ENCODE results near the gene KIF2C. TPM values are rescaled to one million over a fixed set of nuclear protein-coding genes. Genes with fewer than 3 reads are reported as not detected.

Gene KIF2C
- total and polyA plus RNA-seq, 2 experiments from 2014 or later: 5.8 to 6.7 TPM

DNA sequence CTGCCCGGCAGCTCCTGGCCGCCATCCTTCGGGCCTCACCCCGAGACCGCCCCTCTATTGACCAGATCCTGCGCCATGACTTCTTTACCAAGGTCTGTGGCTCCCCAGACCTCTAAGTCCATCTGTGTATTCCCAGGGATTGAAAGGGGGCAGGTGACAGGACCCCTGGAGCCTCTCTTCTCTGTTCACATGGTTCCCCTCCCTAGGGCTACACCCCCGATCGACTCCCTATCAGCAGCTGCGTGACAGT, 63.4 kb downstream of the KIF2C start:
- Histone ChIP-seq H3K4me2 (no peak overlapping the region), H2AFZ (no peak overlapping the region), H3K4me1 (ENCODE audit: insufficient read depth) (peaks cover 14% of the 10 kb centered on the region), H3K4me3 (no peak overlapping the region), H3K9me2 (replicated peaks; ENCODE audit: insufficient read depth) (no peaks in the 10 kb centered on the region), H3K27ac (no peak overlapping the region), H3K9me3 (ENCODE audit: low read depth) (no peaks in the 10 kb centered on the region), H3K27me3 (no peaks in the 10 kb centered on the region), H3K79me2 (peaks cover 10% of the 10 kb centered on the region), H4K20me1 (ENCODE audit: insufficient read depth, poor library complexity, severe bottlenecking) (no peaks in the 10 kb centered on the region), H3K36me3 (replicated peaks; ENCODE audit: insufficient read depth, low read depth) (no peaks in the 10 kb centered on the region)
- WGBS (ENCODE audit: low lambda C conversion rate, missing lambda C conversion rate): 94% methylated on average over 9 of the region's 9 CpGs
- no peak for DNase-seq (ENCODE audit: low spot score)
- TF ChIP-seq EZH2 (IDR thresholded peaks at IDR 0.05; ENCODE audit: borderline replicate concordance) (no peak), EZH2phosphoT487 (IDR thresholded peaks at IDR 0.05; ENCODE audit: low read depth, severe bottlenecking, unreplicated experiment) (no peak)
- TF ChIP-seq, protein P1, sequence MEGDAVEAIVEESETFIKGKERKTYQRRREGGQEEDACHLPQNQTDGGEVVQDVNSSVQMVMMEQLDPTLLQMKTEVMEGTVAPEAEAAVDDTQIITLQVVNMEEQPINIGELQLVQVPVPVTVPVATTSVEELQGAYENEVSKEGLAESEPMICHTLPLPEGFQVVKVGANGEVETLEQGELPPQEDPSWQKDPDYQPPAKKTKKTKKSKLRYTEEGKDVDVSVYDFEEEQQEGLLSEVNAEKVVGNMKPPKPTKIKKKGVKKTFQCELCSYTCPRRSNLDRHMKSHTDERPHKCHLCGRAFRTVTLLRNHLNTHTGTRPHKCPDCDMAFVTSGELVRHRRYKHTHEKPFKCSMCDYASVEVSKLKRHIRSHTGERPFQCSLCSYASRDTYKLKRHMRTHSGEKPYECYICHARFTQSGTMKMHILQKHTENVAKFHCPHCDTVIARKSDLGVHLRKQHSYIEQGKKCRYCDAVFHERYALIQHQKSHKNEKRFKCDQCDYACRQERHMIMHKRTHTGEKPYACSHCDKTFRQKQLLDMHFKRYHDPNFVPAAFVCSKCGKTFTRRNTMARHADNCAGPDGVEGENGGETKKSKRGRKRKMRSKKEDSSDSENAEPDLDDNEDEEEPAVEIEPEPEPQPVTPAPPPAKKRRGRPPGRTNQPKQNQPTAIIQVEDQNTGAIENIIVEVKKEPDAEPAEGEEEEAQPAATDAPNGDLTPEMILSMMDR (IDR thresholded peaks at IDR 0.05; ENCODE audit: poor library complexity): no peak

DNA sequence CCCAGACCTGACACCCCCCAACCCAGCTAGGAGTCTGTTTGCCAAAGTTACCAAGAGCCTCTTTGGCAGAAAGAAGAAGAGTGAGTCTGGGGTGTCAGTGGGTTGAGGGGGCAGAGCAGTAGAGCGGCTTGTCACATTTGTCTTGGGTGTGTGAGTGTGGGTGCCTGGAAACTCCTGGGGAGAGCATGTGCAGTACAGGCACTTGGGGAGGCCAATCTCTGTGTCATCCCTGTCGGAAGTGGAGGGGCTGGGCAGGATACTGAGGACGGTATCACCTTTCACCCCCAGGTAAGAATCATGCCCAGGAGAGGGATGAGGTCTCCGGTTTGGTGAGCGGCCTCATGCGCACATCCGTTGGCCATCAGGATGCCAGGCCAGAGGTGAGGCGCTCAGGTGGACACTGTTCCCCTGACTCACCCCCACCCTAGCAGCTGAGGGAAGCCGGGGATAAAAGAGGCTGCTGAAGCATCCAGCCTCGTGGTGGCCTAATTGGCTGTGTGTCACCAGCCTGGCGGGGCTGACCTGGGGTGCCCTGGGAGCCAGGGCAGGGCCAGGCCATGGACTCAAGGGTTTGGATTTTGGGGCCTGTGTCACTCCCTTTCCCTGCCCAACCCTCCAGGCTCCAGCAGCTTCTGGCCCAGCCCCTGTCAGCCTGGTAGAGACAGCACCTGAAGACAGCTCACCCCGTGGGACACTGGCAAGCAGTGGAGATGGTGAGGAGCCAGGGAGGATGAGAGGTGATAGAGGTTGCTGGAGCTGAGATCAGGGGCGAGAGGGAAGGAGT, 63.9 kb downstream of the KIF2C start:
- Histone ChIP-seq H3K27ac (no peak overlapping the region), H3K36me3 (replicated peaks; ENCODE audit: insufficient read depth, low read depth) (no peaks in the 10 kb centered on the region), H3K27me3 (no peaks in the 10 kb centered on the region), H3K9me2 (replicated peaks; ENCODE audit: insufficient read depth) (no peaks in the 10 kb centered on the region), H3K4me2 (no peak overlapping the region), H4K20me1 (ENCODE audit: insufficient read depth, poor library complexity, severe bottlenecking) (no peaks in the 10 kb centered on the region), H3K9me3 (ENCODE audit: low read depth) (no peaks in the 10 kb centered on the region), H3K79me2 (peaks cover 10% of the 10 kb centered on the region), H2AFZ (no peak overlapping the region), H3K4me1 (ENCODE audit: insufficient read depth) (peaks cover 20% of the 10 kb centered on the region), H3K4me3 (no peak overlapping the region)
- WGBS (ENCODE audit: low lambda C conversion rate, missing lambda C conversion rate): 93% methylated on average over 13 of the region's 13 CpGs
- DNase-seq (ENCODE audit: low spot score): no peak
- no peak for TF ChIP-seq EZH2phosphoT487 (IDR thresholded peaks at IDR 0.05; ENCODE audit: low read depth, severe bottlenecking, unreplicated experiment)
- TF ChIP-seq, protein P1 (IDR thresholded peaks at IDR 0.05; ENCODE audit: poor library complexity): no peak

DNA sequence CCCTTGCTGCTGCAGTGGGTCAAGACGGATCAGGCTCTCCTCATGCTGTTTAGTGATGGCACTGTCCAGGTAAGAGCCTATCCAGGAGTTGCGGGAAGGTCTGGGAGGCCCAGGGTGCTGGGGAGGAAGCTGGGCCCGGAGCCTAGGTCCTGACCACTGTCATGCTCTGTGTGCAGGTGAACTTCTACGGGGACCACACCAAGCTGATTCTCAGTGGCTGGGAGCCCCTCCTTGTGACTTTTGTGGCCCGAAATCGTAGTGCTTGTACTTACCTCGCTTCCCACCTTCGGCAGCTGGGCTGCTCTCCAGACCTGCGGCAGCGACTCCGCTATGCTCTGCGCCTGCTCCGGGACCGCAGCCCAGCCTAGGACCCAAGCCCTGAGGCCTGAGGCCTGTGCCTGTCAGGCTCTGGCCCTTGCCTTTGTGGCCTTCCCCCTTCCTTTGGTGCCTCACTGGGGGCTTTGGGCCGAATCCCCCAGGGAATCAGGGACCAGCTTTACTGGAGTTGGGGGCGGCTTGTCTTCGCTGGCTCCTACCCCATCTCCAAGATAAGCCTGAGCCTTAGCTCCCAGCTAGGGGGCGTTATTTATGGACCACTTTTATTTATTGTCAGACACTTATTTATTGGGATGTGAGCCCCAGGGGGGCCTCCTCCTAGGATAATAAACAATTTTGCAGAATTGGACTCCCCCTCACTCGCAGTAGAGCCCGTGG, 65.8 kb downstream of the KIF2C start:
- no peaks in the 10 kb centered on the region for H3K9me3 ChIP-seq (ENCODE audit: low read depth)
- peaks cover 23% of the 10 kb centered on the region for H3K79me2 ChIP-seq
- no peak overlapping the region for H2AFZ ChIP-seq
- no peak overlapping the region for H3K27ac ChIP-seq
- no peaks in the 10 kb centered on the region for H3K27me3 ChIP-seq
- 97% methylated on average over 20 of the region's 20 CpGs for WGBS (ENCODE audit: low lambda C conversion rate, missing lambda C conversion rate)
- H3K4me3 ChIP-seq: no peak overlapping the region
- peak; percentile 6 for DNase-seq (ENCODE audit: low spot score)
- peaks cover 39% of the 10 kb centered on the region for H3K4me1 ChIP-seq (ENCODE audit: insufficient read depth)
- H3K4me2 ChIP-seq: no peak overlapping the region
- H3K36me3 ChIP-seq (replicated peaks; ENCODE audit: insufficient read depth, low read depth): no peaks in the 10 kb centered on the region
- no peaks in the 10 kb centered on the region for H4K20me1 ChIP-seq (ENCODE audit: insufficient read depth, poor library complexity, severe bottlenecking)
- no peaks in the 10 kb centered on the region for H3K9me2 ChIP-seq (replicated peaks; ENCODE audit: insufficient read depth)
- TF ChIP-seq, protein P1 (IDR thresholded peaks at IDR 0.05; ENCODE audit: poor library complexity): no peak
- no peak for TF ChIP-seq EZH2phosphoT487 (IDR thresholded peaks at IDR 0.05; ENCODE audit: low read depth, severe bottlenecking, unreplicated experiment)
- no peak for TF ChIP-seq EZH2 (IDR thresholded peaks at IDR 0.05; ENCODE audit: borderline replicate concordance)

All from hepatocyte (in vitro differentiated cells).